Measurements from ENCODE around the gene BCKDHB. TPM values are rescaled to one million over a fixed set of nuclear protein-coding genes. Genes with fewer than 3 reads are reported as not detected.

Gene BCKDHB
- total RNA-seq, result 20.1 and 21.4 TPM in 2 replicates
- total RNA-seq (2013), result 18.9 TPM
- polyA plus RNA-seq, result 8.7 and 9.6 TPM in 2 replicates
- 6.0 and 7.0 TPM in 2 replicates for polyA minus RNA-seq

- intact Hi-C loops (cut with micrococcal nuclease), result loop anchor here (1.0 to 10.0 kb wide), 5 partner anchors 102 to 1242 kb away; partner anchors contain the start of genes IRAK1BP1, LCA5, PHIP and TTK
- peak within 1 kb of the TSS; percentile 90 for H3K9ac ChIP-seq (ENCODE audit: low read length)
- peaks cover 4 to 12% of the 10 kb centered on the region in 2 donors for H3K4me1 ChIP-seq (ENCODE audit: control insufficient read depth in 2 of 2, insufficient read depth in 2 of 2, low read length in 2 of 2)
- H3K27me3 ChIP-seq (replicated peaks in 1 of 4; ENCODE audit: control extremely low read depth in 1 of 4, control insufficient read depth in 3 of 4, insufficient read depth in 4 of 4, low read length in 3 of 4), result peaks cover 0 to 19% (median 5%) of the 10 kb centered on the region in 4 experiments
- ATAC-seq (ENCODE audit: low read depth) (peak; percentile 98), DNase-seq (peak; percentile 99)
- TF ChIP-seq EZH2 (IDR thresholded peaks at IDR 0.05; ENCODE audit: borderline replicate concordance, insufficient read depth, low read depth, low read length, poor library complexity, severe bottlenecking), result no peak
- TF ChIP-seq, protein P1, sequence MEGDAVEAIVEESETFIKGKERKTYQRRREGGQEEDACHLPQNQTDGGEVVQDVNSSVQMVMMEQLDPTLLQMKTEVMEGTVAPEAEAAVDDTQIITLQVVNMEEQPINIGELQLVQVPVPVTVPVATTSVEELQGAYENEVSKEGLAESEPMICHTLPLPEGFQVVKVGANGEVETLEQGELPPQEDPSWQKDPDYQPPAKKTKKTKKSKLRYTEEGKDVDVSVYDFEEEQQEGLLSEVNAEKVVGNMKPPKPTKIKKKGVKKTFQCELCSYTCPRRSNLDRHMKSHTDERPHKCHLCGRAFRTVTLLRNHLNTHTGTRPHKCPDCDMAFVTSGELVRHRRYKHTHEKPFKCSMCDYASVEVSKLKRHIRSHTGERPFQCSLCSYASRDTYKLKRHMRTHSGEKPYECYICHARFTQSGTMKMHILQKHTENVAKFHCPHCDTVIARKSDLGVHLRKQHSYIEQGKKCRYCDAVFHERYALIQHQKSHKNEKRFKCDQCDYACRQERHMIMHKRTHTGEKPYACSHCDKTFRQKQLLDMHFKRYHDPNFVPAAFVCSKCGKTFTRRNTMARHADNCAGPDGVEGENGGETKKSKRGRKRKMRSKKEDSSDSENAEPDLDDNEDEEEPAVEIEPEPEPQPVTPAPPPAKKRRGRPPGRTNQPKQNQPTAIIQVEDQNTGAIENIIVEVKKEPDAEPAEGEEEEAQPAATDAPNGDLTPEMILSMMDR (IDR thresholded peaks at IDR 0.05), result no peak
- Mint-ChIP-seq H3K4me1 (peaks cover 13% of the 10 kb centered on the region), H3K27me3 (peaks cover 11% of the 10 kb centered on the region), H3K27ac (peak within 1 kb of the TSS; percentile 91), H3K9me3 (ENCODE audit: insufficient read depth) (no peaks in the 10 kb centered on the region), H3K4me3 (peak within 1 kb of the TSS; percentile 93)
- peak within 1 kb of the TSS; percentile 52 to 93 (median 83) for H3K4me3 ChIP-seq (ENCODE audit: control extremely low read depth in 1 of 5, extremely low read depth in 1 of 5, insufficient read depth in 1 of 5, low read depth in 2 of 5, low read length in 4 of 5)
- H4K20me1 ChIP-seq (ENCODE audit: control insufficient read depth, insufficient read depth, low read length, poor library complexity, severe bottlenecking), result no peaks in the 10 kb centered on the region
- ChIA-PET POLR2A (no interaction called here), CTCF (interaction anchor here (1.1 kb wide), 1 partner anchor 329 kb away, joined by 3 read pairs; no protein-coding TSS in a partner anchor)
- H3K79me2 ChIP-seq (ENCODE audit: control insufficient read depth, insufficient read depth, low read length), result peaks cover 10% of the 10 kb centered on the region
- H3K36me3 ChIP-seq (replicated peaks in 1 of 2; ENCODE audit: control extremely low read depth in 1 of 2, control insufficient read depth in 1 of 2, extremely low read depth in 1 of 2, insufficient read depth in 2 of 2, low read length in 1 of 2), result no peaks in the 10 kb centered on the region
- H2AFZ ChIP-seq (ENCODE audit: insufficient read depth, low read depth, low read length, poor library complexity, severe bottlenecking), result peak within 1 kb of the TSS; percentile 97
- under 1% methylated on average over 51 of the region's 56 CpGs for WGBS (ENCODE audit: insufficient coverage)
- H3K9me3 ChIP-seq (ENCODE audit: control extremely low read depth in 1 of 3, control insufficient read depth in 2 of 3, insufficient read depth in 1 of 3, low read length in 2 of 3), result peaks cover 0 to 1% (median 0%) of the 10 kb centered on the region in 3 donors
- H3K27ac ChIP-seq (ENCODE audit: low read length in 2 of 2), result peak within 1 kb of the TSS in 1 of 2 donors; percentile 67
- H3K4me2 ChIP-seq (replicated peaks; ENCODE audit: low read depth, low read length, poor library complexity, severe bottlenecking), result peak within 1 kb of the TSS; percentile 94
Measured at GRCh38 chr6:80106418-80107235, at the start of gene BCKDHB. Gene BCKDHB, plus strand, starts transcription at chr6:80106671. Its CDS starts 23 bp downstream, at chr6:80106694.

GRCh38 chr6:80060774-80061173 lies 45.7 kb upstream of the BCKDHB start:
- H3K27me3 Mint-ChIP-seq, result no peaks in the 10 kb centered on the region
- CTCF ChIA-PET, result no interaction called here

More at GRCh38 chr6:80060774-80061173, 45.7 kb upstream of the BCKDHB start:
- Histone ChIP-seq H3K4me2 (replicated peaks; ENCODE audit: low read depth, low read length, poor library complexity, severe bottlenecking) (no peak overlapping the region), H3K27me3 (replicated peaks in 1 of 4; ENCODE audit: control extremely low read depth in 1 of 4, control insufficient read depth in 3 of 4, insufficient read depth in 4 of 4, low read length in 3 of 4) (no peaks in the 10 kb centered on the region), H3K36me3 (replicated peaks in 1 of 2; ENCODE audit: control extremely low read depth in 1 of 2, control insufficient read depth in 1 of 2, extremely low read depth in 1 of 2, insufficient read depth in 2 of 2, low read length in 1 of 2) (no peaks in the 10 kb centered on the region), H3K9me3 (ENCODE audit: control extremely low read depth in 1 of 3, control insufficient read depth in 2 of 3, insufficient read depth in 1 of 3, low read length in 2 of 3) (no peaks in the 10 kb centered on the region), H3K4me3 (ENCODE audit: control extremely low read depth in 1 of 5, extremely low read depth in 1 of 5, insufficient read depth in 1 of 5, low read depth in 2 of 5, low read length in 4 of 5) (no peak overlapping the region), H3K9ac (ENCODE audit: low read length) (no peak overlapping the region), H3K79me2 (ENCODE audit: control insufficient read depth, insufficient read depth, low read length) (no peaks in the 10 kb centered on the region), H4K20me1 (ENCODE audit: control insufficient read depth, insufficient read depth, low read length, poor library complexity, severe bottlenecking) (no peaks in the 10 kb centered on the region), H3K4me1 (ENCODE audit: control insufficient read depth in 2 of 2, insufficient read depth in 2 of 2, low read length in 2 of 2) (no peaks in the 10 kb centered on the region), H3K27ac (ENCODE audit: low read length in 2 of 2) (no peak overlapping the region), H2AFZ (ENCODE audit: insufficient read depth, low read depth, low read length, poor library complexity, severe bottlenecking) (no peak overlapping the region)
- no peaks in the 10 kb centered on the region for H3K9me3 Mint-ChIP-seq (ENCODE audit: insufficient read depth)
- POLR2A ChIA-PET, result no interaction called here
- TF ChIP-seq, protein P1 (IDR thresholded peaks at IDR 0.05), result no peak
- TF ChIP-seq EZH2 (IDR thresholded peaks at IDR 0.05; ENCODE audit: borderline replicate concordance, insufficient read depth, low read depth, low read length, poor library complexity, severe bottlenecking), result no peak
- DNase-seq (no peak), ATAC-seq (ENCODE audit: low read depth) (no peak)
- H3K4me1 Mint-ChIP-seq, result no peaks in the 10 kb centered on the region
- no peak overlapping the region for H3K4me3 Mint-ChIP-seq
- intact Hi-C loops (cut with micrococcal nuclease), result no loop called here
- no peak overlapping the region for H3K27ac Mint-ChIP-seq

All from B cell (primary cell).